Activated naive CD4-positive, alpha-beta T cell (primary cell): Measurements from ENCODE around the gene R3HCC1L.
A peak's percentile ranks its signal among the peaks of the same experiment; 100 is the strongest.

ENCODE experiments used
- DNase-seq, 4 experiments: peaks; one replicate each; lab custom pipeline; 2025; lab: John Stamatoyannopoulos, UW

Gene R3HCC1L

DNA sequence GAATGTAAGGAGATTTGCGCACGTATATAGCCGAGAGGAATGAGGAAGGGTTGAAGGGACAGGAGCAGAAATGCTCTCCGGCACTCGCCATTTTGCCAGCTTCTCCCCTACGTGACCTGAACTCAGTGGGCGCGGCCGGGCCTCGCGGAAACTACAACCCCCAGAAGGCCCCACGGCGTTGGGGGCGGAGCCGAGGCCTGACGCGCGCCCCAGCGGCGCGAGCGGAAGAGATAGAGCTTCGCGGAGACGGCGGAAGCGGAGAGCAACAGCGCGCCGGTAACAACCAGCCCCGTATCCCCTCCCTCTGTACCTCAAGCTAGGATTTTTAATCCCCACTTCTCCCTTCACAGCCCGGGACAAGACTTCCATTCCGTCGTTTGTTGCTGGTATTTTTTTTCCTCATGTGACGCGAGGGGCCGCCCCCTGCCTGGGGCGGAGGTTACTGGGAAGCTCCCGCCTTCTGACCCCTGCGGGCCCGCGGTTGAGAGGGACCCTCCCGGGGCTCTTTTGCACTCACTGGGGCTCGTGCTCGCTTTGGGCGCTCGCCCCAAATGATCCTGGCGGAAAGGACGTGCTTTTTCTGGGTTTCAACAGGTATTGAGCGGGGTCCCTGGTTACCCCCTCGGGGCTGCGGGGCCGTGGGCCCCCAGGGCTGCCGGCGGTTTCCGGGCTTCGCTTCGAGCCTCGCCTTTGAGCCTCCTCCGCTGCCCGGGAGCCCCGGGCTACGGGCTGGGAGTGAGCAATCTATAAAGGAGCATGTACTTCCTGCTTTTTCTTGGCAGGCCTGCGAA is at the start of gene R3HCC1L:
R3HCC1L (plus strand) TSS at position 227 of the 791 bp plus-strand sequence. CDS start 73,458 bp downstream, outside the sequence.
- peak; percentile 73 to 92 (median 80) for DNase-seq

GRCh38 chr10:98085238-98085637 is 49.2 kb upstream of the R3HCC1L start:
- no peak for DNase-seq

- DNase-seq: no peak
Measured at GRCh38 chr10:98086837-98087708, 47.4 kb upstream of the R3HCC1L start.

GRCh38 chr10:98088186-98088971 is 46.1 kb upstream of the R3HCC1L start:
- no peak for DNase-seq

GRCh38 chr10:98090822-98091221 is 43.6 kb upstream of the R3HCC1L start:
- no peak for DNase-seq

DNA sequence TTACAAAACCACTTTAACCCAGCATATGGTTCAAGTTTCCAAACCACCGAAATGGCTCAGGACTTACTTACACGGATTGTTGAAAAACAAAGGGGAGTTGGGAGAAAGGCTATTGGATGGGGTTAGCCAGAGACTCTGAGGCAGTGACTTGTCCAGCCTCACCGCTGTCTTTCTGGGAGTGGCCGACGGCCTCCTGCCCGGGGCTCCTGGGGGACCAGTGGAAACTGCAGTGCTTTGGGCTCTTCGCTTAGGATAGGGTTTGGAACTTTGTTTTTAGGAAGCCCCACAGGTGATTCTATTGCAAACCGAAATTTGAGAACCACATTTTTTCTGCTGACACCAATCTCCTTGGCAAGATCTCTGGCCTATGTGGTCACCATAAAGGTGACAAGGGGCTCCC is 38.1 kb upstream of the R3HCC1L start:
- no peak for DNase-seq

GRCh38 chr10:98096731-98097130 is 37.7 kb upstream of the R3HCC1L start:
- no peak for DNase-seq

- no peak for DNase-seq
Measured at GRCh38 chr10:98097175-98097574, 37.3 kb upstream of the R3HCC1L start.

DNA sequence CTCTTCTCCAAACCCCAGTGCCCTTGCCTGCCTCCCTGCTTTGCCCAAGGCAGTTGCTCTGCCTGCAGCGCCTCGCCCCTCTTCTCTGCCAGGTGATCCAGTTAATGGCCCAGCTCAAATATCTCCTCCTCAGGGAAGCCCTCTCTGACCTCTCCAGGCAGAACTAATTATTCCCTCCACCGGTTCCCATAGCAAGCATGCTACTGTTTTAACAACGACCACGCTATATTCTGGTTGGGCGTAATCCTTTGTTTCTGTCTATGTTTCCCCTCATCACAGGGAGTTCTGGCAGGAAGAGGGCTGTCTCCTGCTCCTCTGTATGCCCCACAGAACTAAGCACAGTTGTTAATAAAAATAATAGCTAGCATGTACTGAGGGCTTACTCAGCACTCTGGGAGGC is 36.8 kb upstream of the R3HCC1L start:
- no peak for DNase-seq

DNA sequence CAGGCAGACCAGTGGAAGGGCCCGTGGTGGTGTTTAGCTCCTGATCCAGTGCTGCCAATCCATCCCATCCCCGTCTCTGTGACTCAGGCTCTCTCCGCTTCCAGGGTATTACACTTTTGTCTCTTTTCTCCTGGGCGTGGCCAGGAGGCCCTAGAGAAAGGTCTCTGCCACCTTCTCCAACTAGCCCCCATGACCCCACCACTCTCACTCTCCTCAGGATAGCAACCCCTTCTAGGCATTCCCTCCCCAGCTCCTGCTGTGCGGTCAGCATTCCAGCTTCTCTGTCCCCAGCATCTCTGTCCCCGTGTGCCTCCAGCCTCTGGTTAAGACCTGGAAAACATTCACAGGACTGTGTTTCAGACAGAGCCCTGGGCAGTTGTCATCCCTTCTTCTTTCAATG is 36.2 kb upstream of the R3HCC1L start:
- no peak for DNase-seq

- no peak for DNase-seq
Measured at GRCh38 chr10:98100476-98100875, 34.0 kb upstream of the R3HCC1L start.

- DNase-seq: no peak
Measured at GRCh38 chr10:98101366-98101765, 33.1 kb upstream of the R3HCC1L start.

- DNase-seq: no peak
Measured at GRCh38 chr10:98104125-98104524, 30.3 kb upstream of the R3HCC1L start.

GRCh38 chr10:98106531-98106930 is 27.9 kb upstream of the R3HCC1L start:
- no peak for DNase-seq

GRCh38 chr10:98107644-98108430 is 26.6 kb upstream of the R3HCC1L start:
- no peak for DNase-seq

- DNase-seq: no peak
Measured at GRCh38 chr10:98110356-98110755, 24.1 kb upstream of the R3HCC1L start.

- no peak for DNase-seq
Measured at GRCh38 chr10:98115031-98115787, 19.2 kb upstream of the R3HCC1L start.

GRCh38 chr10:98119891-98120290 is 14.6 kb upstream of the R3HCC1L start:
- DNase-seq: no peak

GRCh38 chr10:98125940-98126631 is 8.4 kb upstream of the R3HCC1L start:
- no peak for DNase-seq

DNA sequence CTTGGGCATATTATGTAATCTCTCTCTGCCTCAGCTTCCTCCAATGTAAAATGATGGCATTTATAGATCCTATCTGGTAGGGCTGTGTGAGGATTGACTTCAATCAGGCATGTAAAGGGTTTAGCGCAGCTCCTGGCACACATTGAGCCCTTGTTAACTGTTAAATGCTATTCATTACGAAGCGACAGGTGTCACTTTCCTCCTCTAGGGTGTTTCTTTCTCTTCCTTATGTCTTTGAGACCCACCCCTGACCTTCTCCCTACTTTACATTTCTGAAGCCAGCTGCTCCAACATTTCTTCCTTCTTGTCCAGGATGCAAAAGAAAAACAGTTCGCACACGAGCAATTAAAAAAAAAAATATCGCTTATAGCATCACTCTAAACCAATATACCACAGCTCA is 5.7 kb upstream of the R3HCC1L start:
- DNase-seq: no peak
